IPS-15b (cell line): ENCODE data around the gene FBXL4.
A peak's percentile ranks its signal among the peaks of the same experiment; 100 is the strongest.

Experiments
- H3K27me3 ChIP-seq: one replicate; pipeline ENCODE4 v1.6.1; 2013; ENCODE audit warnings: low read length; ENCODE audit not compliant: control insufficient read depth, insufficient read depth
- H3K36me3 ChIP-seq: one replicate; pipeline ENCODE4 v1.6.1; 2013; ENCODE audit warnings: low read length; ENCODE audit not compliant: control insufficient read depth, insufficient read depth
- H3K4me1 ChIP-seq: one replicate; pipeline ENCODE4 v1.6.1; 2013; ENCODE audit warnings: mild to moderate bottlenecking, low read length; ENCODE audit not compliant: control insufficient read depth, insufficient read depth
- H3K4me3 ChIP-seq: one replicate; pipeline ENCODE4 v1.5.1; 2013; ENCODE audit warnings: low read depth, low read length
- H3K9ac ChIP-seq: one replicate; pipeline ENCODE4 v1.6.1; 2013; ENCODE audit warnings: low read depth, mild to moderate bottlenecking, low read length
- H3K9me3 ChIP-seq: one replicate; pipeline ENCODE4 v1.6.1; 2013; ENCODE audit warnings: mild to moderate bottlenecking, low read length; ENCODE audit not compliant: control insufficient read depth, insufficient read depth

The FBXL4 gene

DNA sequence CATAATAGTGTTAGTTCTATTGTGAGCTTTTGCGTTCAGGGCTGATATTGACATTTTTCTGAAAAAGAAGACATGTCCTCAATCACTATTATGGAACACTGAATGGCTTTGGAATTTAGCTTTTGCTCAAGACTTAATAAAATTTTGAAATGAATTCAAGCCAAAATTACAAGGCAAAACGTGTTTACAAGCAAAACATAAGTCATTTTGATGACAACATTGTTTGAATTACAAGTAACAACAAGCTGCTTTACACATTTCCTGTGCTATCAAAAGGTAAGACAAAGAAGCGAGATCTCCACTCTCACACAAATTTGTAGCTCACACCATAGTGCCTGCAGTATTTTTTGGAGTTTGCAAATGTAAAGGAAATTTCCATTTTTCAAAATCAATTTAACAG, 75.9 kb downstream of the FBXL4 start:
- Histone ChIP-seq H3K9ac (no peak overlapping the region), H3K4me3 (no peak overlapping the region), H3K9me3 (no peaks in the 10 kb centered on the region), H3K36me3 (no peaks in the 10 kb centered on the region), H3K27me3 (no peaks in the 10 kb centered on the region), H3K4me1 (no peaks in the 10 kb centered on the region)

DNA sequence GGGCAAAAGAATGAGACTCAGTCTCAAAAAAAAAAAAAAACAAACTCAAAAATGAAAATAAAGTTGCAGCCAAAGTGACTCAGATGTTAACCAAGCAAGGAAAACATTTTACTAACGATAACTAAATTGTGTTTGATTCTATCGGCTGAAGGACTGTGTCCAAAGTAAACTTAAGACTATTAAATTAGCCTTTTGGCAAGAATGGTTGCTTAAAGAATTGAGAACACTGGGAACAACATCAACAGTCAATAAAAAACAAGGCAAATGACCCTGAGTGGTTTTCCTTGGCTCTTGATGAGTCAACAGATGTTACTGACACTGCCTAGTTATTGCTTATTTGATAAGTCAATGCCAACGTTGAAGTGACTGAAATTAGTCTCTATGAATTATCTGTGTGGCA, 76.7 kb downstream of the FBXL4 start:
- no peaks in the 10 kb centered on the region for H3K9me3 ChIP-seq
- no peak overlapping the region for H3K9ac ChIP-seq
- H3K4me1 ChIP-seq = no peaks in the 10 kb centered on the region

DNA sequence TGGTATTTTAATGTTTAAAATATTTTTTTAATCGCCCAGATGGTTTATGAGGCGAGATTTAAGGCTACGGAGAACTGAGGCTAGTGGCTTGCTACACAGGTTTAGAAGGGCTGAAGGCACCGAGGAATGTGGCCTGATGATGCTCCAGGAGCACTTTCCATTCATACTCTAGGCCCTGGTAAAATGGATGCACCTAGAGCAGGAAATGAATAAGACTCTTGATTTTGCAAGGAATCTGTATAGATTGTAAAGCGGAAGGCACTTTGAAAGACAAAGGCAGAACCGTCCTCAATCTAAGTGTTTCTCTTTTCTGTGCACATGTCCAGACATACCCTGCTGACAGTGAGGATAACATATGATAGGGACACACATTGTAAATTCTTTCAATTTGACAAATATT, 83.2 kb downstream of the FBXL4 start:
- no peaks in the 10 kb centered on the region for H3K36me3 ChIP-seq
- no peaks in the 10 kb centered on the region for H3K9me3 ChIP-seq
- H3K9ac ChIP-seq = no peak overlapping the region
- H3K4me1 ChIP-seq = no peaks in the 10 kb centered on the region
- no peaks in the 10 kb centered on the region for H3K27me3 ChIP-seq
- no peak overlapping the region for H3K4me3 ChIP-seq

More for the DNA sequence above, 76.7 kb downstream of the FBXL4 start:
- Histone ChIP-seq H3K36me3 (no peaks in the 10 kb centered on the region), H3K27me3 (no peaks in the 10 kb centered on the region), H3K4me3 (no peak overlapping the region)

DNA sequence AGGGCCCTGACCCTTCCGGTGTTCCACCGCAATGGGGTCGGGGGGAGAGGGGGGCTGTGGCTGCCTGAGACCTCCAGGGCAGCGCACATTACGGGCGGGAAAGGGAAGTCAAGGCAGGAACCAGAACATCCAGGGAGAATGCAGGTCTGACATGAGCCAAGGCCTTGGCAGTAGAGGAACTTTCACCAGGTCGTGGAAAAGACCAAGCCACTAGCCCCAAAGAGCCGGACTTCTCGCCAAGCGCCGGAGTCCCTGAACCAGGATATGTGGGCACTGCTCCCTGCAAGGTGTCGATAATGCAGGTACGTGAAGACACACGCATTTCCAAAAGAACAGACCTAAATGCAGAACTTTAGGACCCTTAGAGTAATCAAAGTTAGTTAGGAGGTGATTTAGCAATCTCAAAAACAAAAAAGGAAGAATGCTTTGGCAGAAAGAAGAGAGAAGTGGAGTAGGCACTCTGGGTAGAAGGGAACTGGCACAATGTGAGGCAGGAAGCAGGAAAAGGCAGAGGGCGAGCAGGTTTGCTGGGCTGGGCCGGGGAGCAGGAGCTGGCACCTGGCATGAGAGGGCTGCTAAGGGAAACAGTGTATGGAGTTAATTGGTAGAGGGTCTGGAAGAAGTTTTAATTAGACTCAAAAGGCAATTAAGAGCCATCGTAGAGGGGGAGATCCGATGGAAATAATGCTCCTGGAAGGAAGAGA, 99.1 kb downstream of the FBXL4 start:
- Histone ChIP-seq H3K9me3 (no peaks in the 10 kb centered on the region), H3K9ac (no peak overlapping the region), H3K27me3 (peaks cover 62% of the 10 kb centered on the region), H3K4me1 (peaks cover 6% of the 10 kb centered on the region), H3K4me3 (peak overlapping the region; percentile 64), H3K36me3 (no peaks in the 10 kb centered on the region)

DNA sequence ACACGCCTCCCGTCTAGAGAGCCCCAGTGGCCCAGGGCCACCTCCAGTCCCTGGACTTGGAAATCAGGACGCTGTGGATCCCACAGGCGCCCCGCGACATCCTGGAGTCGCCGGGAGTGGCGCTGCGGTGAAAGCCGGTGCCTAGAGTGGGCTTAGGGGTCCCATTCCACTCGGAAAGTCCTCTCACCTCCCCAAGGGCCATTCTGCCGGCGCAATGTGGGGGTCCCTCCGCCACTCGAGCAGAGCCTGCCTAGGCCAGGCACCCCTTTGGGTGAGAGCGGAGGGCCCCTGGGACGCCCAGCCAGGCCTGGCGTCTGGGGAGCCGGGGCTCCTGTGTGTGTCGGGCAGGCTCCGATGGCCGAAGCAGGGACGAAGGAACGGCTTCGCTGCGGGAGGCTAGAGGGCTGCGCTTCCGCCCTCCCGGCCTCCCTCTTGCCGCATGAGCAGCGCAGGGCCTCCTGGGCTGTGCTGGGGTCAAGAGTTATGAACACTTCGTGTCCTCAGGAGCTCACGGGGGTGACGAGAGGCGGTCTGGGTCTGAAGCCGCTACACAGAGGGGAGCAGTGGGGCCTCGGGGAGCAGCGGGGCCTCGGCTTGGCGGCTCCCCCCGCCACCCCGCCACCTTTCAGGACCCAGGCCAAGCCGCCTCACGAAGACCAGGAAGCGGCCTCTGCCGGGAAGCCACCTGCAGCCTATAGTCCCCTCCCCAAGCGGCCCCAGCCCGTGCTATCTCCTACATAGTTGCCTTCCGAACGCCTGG, 99.8 kb downstream of the FBXL4 start:
- H3K9me3 ChIP-seq = no peaks in the 10 kb centered on the region
- H3K36me3 ChIP-seq = no peaks in the 10 kb centered on the region
- H3K4me3 ChIP-seq = peak overlapping the region; percentile 64
- H3K27me3 ChIP-seq = peaks cover 70% of the 10 kb centered on the region
- peak overlapping the region; percentile 39 for H3K9ac ChIP-seq
- peaks cover 6% of the 10 kb centered on the region for H3K4me1 ChIP-seq

DNA sequence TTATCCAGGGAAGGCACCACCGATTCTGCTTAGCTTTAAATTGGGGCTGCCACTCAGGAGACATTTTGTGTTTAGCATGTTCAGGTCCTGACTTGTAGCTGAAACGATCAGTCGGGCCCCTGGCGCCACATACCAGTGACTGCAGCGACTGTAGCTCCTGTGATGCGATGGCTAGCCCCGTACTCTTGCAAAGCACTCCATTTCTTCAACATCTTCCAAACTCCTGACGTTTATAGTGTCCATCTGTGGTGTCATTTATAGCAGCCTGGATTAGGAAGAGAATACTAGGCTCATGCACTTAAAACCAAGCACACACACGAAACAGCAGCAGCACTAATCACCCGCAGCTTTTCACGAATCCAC, 100.3 kb downstream of the FBXL4 start:
- H3K9me3 ChIP-seq = no peaks in the 10 kb centered on the region
- H3K27me3 ChIP-seq = peaks cover 75% of the 10 kb centered on the region
- peaks cover 6% of the 10 kb centered on the region for H3K4me1 ChIP-seq
- H3K4me3 ChIP-seq = peak overlapping the region; percentile 64
- H3K36me3 ChIP-seq = no peaks in the 10 kb centered on the region
- H3K9ac ChIP-seq = peak overlapping the region; percentile 39

DNA sequence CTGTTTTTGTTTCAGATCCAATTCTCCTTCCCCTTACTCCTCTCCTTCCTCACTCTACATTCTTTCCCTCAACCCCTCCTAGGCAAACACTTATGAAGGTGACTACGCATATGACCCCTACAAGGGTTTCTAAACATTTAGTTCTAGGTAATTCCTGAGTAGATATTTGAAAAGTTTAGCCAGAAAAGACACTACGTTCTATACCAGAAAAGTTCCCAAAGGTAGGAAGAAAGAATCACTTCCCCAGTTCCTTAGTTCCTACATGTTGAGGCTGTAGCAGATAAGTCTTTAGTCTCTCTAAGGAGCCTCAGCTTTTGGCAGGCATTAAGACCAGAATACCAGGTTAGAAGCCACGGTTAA, 101.7 kb downstream of the FBXL4 start:
- no peak overlapping the region for H3K9ac ChIP-seq
- H3K4me1 ChIP-seq = peaks cover 6% of the 10 kb centered on the region
- H3K4me3 ChIP-seq = no peak overlapping the region
- no peaks in the 10 kb centered on the region for H3K36me3 ChIP-seq
- H3K27me3 ChIP-seq = peaks cover 88% of the 10 kb centered on the region
- H3K9me3 ChIP-seq = no peaks in the 10 kb centered on the region

DNA sequence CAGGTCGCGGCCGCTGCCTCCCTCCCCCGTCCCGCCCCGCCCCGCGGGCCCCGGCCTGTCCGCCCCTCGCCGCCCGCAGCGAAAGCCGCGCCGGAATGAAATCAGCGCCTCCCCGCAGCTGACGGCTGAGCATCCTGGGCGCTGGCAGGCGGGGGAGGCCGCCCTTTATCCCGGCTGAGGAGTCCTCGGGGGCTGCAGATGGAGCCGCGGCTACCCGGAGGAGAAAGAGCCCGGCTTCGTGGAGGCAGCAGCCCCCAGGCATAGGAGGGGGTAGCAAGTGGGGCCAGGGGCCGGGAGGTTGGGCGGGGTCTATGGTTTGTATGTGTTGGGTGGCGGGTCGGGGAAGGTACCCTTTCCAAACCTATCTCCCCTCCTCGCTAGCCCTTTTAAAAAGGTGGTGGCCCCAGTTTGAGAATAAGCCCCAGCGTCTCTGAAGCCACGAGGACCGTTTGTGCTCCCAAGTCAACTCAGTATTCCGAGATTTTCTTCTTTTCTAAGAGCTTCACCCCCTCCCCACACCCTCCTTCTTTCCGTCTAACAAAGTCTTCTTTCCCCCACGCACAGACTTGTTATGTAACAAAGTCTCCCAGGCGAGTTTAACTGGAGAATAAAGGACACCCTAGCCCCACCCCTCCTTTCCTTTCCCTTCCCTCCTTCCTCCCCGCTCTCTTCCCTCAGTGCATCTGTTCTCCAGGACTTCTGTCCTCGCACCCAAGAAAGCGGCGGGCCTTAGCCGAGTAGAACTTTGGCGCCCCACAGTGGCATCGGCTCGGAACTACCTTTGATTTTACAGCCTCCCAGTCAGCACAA, 102.3 kb downstream of the FBXL4 start:
- Histone ChIP-seq H3K4me3 (peak overlapping the region; percentile 49), H3K36me3 (no peaks in the 10 kb centered on the region), H3K9ac (no peak overlapping the region), H3K9me3 (no peaks in the 10 kb centered on the region), H3K27me3 (peaks cover 91% of the 10 kb centered on the region), H3K4me1 (peaks cover 6% of the 10 kb centered on the region)

DNA sequence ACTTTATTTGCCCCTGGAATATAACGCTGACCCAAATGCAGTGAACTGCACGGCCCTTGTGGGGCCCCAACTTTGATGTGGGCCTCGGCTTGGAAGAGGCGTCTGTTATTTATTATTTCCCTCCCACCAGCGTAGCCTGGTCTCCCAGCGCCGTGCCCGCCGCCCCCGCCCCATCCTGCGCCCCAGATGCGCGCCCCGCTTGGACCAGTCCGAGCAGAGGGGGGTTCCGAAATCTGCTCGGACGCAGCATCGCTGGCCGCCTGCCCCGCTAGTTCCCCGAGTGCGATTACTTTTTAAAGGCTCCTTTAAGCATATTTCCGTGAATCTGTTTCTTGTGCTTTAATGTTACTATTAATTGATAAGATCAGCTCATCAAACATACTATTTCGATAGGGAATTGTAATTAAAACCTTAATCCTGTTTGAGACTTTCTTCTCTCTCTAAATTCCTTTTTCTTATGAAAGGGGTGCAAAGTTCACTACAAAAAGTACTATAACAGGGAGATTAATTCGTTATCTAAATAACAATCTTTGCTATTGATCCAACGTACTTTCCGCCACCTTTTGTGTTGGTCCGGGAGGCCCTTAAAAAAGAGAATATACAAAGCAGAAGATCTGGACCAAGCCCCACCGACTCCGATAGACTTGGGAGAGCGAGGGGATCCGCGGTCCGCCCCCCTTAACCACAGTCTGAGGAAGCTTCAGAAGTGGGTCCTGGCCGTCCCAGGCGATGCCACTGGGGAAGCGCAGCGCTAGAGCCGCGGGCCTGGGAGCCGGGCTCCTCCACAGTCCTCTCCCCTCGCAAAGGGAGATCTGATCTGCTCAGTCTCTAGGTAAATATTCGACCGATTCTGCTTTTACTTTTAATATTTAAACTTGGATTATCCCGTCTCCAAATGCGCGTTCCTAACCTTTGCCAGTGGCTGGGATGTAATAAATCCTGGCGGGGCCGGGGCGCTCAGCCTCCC, 103.2 kb downstream of the FBXL4 start:
- H3K36me3 ChIP-seq = no peaks in the 10 kb centered on the region
- no peak overlapping the region for H3K9ac ChIP-seq
- peak overlapping the region; percentile 46 for H3K4me3 ChIP-seq
- H3K9me3 ChIP-seq = no peaks in the 10 kb centered on the region
- H3K4me1 ChIP-seq = peaks cover 6% of the 10 kb centered on the region
- peaks cover 93% of the 10 kb centered on the region for H3K27me3 ChIP-seq

DNA sequence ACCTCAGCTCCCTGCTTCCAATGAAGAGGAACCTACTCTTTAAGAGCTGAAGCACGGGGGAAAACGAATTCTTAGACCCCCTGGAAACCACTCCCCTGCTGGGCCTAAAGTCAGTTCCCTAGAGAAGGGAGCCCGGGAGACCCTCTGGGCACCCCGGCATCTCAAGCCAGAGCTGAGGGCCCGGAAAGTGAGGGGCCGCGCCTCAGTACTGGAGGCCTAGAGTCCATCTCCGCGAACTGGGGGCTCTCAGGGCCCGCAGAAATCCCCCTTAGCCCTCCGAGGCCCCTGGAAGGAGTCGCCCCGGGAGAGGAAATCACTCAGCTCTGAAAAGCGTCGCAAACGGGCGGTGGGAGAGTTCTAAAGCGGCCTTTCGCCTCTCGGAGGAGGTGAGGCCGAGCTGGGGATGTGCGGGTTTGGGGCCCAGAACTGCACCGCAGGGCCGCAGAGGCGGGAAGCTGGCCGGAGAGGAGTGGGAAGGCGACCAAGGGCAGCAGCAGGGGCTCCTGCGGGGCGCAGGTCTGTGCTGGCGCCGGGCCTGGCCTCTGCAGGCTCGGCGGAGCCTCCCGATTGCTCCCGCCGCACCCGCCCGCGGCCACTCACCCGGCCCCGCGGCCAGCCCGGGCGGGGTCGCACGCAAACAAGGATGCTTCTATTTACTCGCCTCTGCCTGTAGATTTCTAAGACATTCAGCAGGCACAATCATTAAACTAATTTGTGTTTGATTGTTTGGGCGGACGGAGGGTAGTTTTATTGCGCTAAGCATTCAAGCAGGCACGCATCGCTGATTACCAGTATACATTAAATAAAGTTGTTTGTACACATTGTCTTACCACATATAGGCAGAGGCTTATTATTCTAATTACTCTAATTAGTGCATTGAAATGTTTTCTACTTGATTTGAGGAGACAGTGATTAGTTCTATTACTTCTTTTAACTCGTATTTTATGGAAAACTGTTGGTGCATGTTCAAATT, 104.2 kb downstream of the FBXL4 start:
- Histone ChIP-seq H3K4me3 (peak overlapping the region; percentile 46), H3K27me3 (peaks cover 93% of the 10 kb centered on the region), H3K36me3 (no peaks in the 10 kb centered on the region), H3K9ac (no peak overlapping the region), H3K4me1 (peaks cover 4% of the 10 kb centered on the region), H3K9me3 (no peaks in the 10 kb centered on the region)
